Caco-2 (cell line): ENCODE results near the gene B3GAT1. TPM values are rescaled to one million over a fixed set of nuclear protein-coding genes. Genes with fewer than 3 reads are reported as not detected.

Experiments used
- BruUV-seq: library from RNA; stranded (reverse); fragments of 400-500 nt; replicated peaks from 2 replicates; lab custom pipeline; 2021; lab: Mats Ljungman, UMichigan
- CTCF ChIA-PET: fragments of 300-600 bp; sonication (Branson Sonifier 250); formaldehyde crosslinking; loops from one replicate; lab custom pipeline; 2022; ENCODE audit warnings: antibody characterized with exemption; lab: Charles Lee
- POLR2A ChIA-PET: fragments of 300-600 bp; sonication (Branson Sonifier 250); formaldehyde crosslinking; loops from one replicate; lab custom pipeline; 2022; ENCODE audit warnings: antibody characterized with exemption; lab: Charles Lee
- DNase-seq, 2 experiments: peaks; one replicate each; pipeline versions ENCODE4 v3.0.0 to v3.0.0-alpha.2; 2020 to 2022
- H3K27me3 ChIP-seq: replicated peaks from 2 replicates; pipeline ENCODE4 v1.6.0; 2011; ENCODE audit warnings: low read length; ENCODE audit not compliant: control insufficient read depth, insufficient read depth
- H3K36me3 ChIP-seq: 2 replicates; pipeline ENCODE4 v1.5.1; 2011; ENCODE audit warnings: low read length; ENCODE audit not compliant: control insufficient read depth, insufficient read depth
- H3K4me1 ChIP-seq: fragments of 250-450 bp; sonication (Bioruptor Pico); 2 replicates; pipeline ENCODE4 v1.5.1; 2020; ENCODE audit warnings: mild to moderate bottlenecking
- H3K4me3 ChIP-seq: 2 replicates; pipeline ENCODE4 v1.5.1; 2011; ENCODE audit warnings: low read depth, mild to moderate bottlenecking, control low read depth, low read length
- H3K9me3 ChIP-seq: fragments of 250-450 bp; sonication (Bioruptor Pico); 2 replicates; pipeline ENCODE4 v1.5.1; 2020; ENCODE audit warnings: mild to moderate bottlenecking, moderate library complexity
- H3K27ac Mint-ChIP-seq: one replicate; pipeline ENCODE4 v1.8.0; 2022; ENCODE audit warnings: mixed read lengths; ENCODE audit not compliant: unreplicated experiment
- H3K27me3 Mint-ChIP-seq: one replicate; pipeline ENCODE4 v1.8.0; 2022; ENCODE audit warnings: mixed read lengths; ENCODE audit not compliant: insufficient read depth, unreplicated experiment
- H3K36me3 Mint-ChIP-seq: one replicate; pipeline ENCODE4 v1.8.0; 2022; ENCODE audit warnings: mild to moderate bottlenecking, mixed read lengths; ENCODE audit not compliant: insufficient read depth, unreplicated experiment
- H3K4me1 Mint-ChIP-seq: one replicate; pipeline ENCODE4 v1.8.0; 2022; ENCODE audit warnings: low read depth, mixed read lengths; ENCODE audit not compliant: unreplicated experiment
- H3K4me3 Mint-ChIP-seq: one replicate; pipeline ENCODE4 v1.8.0; 2022; ENCODE audit warnings: mild to moderate bottlenecking, moderate library complexity, mixed read lengths; ENCODE audit not compliant: unreplicated experiment
- H3K9me3 Mint-ChIP-seq: one replicate; pipeline ENCODE4 v1.8.0; 2022; ENCODE audit warnings: mixed read lengths; ENCODE audit not compliant: unreplicated experiment
- intact Hi-C: fragments of 100-400 bp; cut with micrococcal nuclease; formaldehyde crosslinking; loops from one replicate; pipeline ENCODE4 v1.10.0; 2022; ENCODE audit not compliant: unreplicated experiment
- total RNA-seq: library from RNA; stranded (reverse); gene quantifications from 2 replicates; pipeline ENCODE4 v1.2.3, GENCODE V29; 2022
- TF ChIP-seq, protein P1 (sequence below), 2 experiments: fragments of 200-600 bp in 1 of 2; IDR thresholded peaks; 1 replicate in 1 of 2; 2 replicates in 1 of 2; pipeline versions ENCODE4 v1.5.1 to v1.8.0; 2011 to 2022; ENCODE audit warnings: antibody characterized with exemption in 1 of 2, control low read depth in 1 of 2, inconsistent platforms in 1 of 2, low read depth in 1 of 2, low read length in 1 of 2, mild to moderate bottlenecking in 1 of 2, moderate library complexity in 1 of 2; ENCODE audit not compliant: insufficient read depth in 1 of 2, severe bottlenecking in 1 of 2, unreplicated experiment in 1 of 2

B3GAT1 gene
- total RNA-seq, 1 experiment from 2014 or later, result 0.11 TPM

DNA sequence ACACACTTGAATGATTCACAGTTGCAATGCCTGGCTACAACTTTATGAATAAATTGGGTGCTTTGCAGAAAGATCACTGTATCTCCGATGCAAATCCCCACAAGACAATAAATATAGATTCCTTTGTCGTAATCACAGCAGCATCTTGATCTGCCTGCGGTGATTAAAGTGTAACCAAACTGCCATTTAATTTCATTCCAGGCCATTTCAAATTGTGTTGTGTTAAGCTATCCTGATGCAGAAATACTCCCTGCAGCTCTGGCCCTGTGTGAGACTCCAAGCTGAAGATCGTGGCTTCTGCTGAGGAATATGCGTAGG is 40.8 kb upstream of the B3GAT1 start:
- ChIA-PET POLR2A (no interaction called here), CTCF (no interaction called here)
- no peak for DNase-seq
- no peak overlapping the region for H3K4me3 Mint-ChIP-seq
- Histone ChIP-seq H3K9me3 (peaks cover 21% of the 10 kb centered on the region), H3K27me3 (no peaks in the 10 kb centered on the region), H3K4me3 (no peak overlapping the region), H3K36me3 (no peaks in the 10 kb centered on the region), H3K4me1 (no peaks in the 10 kb centered on the region)
- H3K27ac Mint-ChIP-seq, result no peak overlapping the region
- no TSS peak for BruUV-seq
- intact Hi-C loops, result no loop called here
- H3K9me3 Mint-ChIP-seq, result peaks cover 11% of the 10 kb centered on the region
- TF ChIP-seq, protein P1, sequence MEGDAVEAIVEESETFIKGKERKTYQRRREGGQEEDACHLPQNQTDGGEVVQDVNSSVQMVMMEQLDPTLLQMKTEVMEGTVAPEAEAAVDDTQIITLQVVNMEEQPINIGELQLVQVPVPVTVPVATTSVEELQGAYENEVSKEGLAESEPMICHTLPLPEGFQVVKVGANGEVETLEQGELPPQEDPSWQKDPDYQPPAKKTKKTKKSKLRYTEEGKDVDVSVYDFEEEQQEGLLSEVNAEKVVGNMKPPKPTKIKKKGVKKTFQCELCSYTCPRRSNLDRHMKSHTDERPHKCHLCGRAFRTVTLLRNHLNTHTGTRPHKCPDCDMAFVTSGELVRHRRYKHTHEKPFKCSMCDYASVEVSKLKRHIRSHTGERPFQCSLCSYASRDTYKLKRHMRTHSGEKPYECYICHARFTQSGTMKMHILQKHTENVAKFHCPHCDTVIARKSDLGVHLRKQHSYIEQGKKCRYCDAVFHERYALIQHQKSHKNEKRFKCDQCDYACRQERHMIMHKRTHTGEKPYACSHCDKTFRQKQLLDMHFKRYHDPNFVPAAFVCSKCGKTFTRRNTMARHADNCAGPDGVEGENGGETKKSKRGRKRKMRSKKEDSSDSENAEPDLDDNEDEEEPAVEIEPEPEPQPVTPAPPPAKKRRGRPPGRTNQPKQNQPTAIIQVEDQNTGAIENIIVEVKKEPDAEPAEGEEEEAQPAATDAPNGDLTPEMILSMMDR (IDR thresholded peaks at IDR 0.05; ENCODE audit: insufficient read depth in 1 of 2, low read depth in 1 of 2, low read length in 1 of 2, severe bottlenecking in 1 of 2, unreplicated experiment in 1 of 2), result no peak
- no peaks in the 10 kb centered on the region for H3K4me1 Mint-ChIP-seq
- peaks cover 5% of the 10 kb centered on the region for H3K27me3 Mint-ChIP-seq
- H3K36me3 Mint-ChIP-seq, result no peaks in the 10 kb centered on the region

DNA sequence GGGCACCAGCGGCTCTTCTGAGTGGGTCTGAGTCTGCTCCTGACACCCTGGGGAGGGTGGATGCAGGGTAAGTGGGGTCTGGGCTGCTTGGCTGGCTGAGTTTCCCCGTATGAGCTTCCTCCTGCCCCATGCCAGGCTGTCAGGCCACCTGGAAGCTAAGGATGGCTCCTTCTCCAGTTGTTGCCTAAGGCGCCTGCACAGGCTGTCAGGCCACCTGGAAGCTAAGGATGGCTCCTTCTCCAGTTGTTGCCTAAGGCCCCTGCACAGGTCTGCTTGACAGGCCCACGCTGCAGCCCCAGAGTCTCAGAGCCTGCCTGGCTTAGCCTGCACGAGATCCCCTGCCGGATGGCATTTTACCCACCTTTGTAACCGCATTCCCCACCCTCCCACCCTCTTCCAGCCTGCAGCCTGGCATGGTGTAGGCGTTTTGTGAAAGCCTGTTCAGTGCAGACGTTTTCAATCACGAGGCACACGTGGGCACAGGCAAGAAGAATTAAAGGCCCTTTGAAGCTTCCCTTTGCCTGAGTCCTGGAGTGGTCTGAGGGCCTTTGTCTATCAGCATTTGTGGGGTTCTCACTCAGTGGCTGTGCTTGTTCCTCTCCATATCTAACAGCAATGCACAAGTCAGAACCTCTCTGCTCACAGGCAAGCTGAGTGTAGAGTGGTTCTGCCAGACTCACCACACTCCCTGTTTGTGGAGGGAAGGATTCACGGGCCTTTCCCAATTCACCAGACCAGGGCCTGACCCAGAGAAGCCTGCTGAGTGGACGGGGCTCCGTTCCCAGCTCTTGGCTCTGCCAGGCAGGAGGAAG is 40.2 kb upstream of the B3GAT1 start:
- H3K36me3 Mint-ChIP-seq, result no peaks in the 10 kb centered on the region
- H3K27ac Mint-ChIP-seq, result no peak overlapping the region
- Histone ChIP-seq H3K27me3 (no peaks in the 10 kb centered on the region), H3K4me3 (no peak overlapping the region), H3K4me1 (no peaks in the 10 kb centered on the region), H3K9me3 (peaks cover 21% of the 10 kb centered on the region), H3K36me3 (no peaks in the 10 kb centered on the region)
- ChIA-PET POLR2A (no interaction called here), CTCF (no interaction called here)
- TF ChIP-seq, protein P1 (IDR thresholded peaks at IDR 0.05; ENCODE audit: insufficient read depth in 1 of 2, low read depth in 1 of 2, low read length in 1 of 2, severe bottlenecking in 1 of 2, unreplicated experiment in 1 of 2), result no peak
- intact Hi-C loops, result no loop called here
- BruUV-seq, result no TSS peak
- H3K4me3 Mint-ChIP-seq, result no peak overlapping the region
- H3K9me3 Mint-ChIP-seq, result peaks cover 11% of the 10 kb centered on the region
- peaks cover 7% of the 10 kb centered on the region for H3K27me3 Mint-ChIP-seq
- peak in 1 of 2 experiments; percentile 28 for DNase-seq
- H3K4me1 Mint-ChIP-seq, result no peaks in the 10 kb centered on the region

DNA sequence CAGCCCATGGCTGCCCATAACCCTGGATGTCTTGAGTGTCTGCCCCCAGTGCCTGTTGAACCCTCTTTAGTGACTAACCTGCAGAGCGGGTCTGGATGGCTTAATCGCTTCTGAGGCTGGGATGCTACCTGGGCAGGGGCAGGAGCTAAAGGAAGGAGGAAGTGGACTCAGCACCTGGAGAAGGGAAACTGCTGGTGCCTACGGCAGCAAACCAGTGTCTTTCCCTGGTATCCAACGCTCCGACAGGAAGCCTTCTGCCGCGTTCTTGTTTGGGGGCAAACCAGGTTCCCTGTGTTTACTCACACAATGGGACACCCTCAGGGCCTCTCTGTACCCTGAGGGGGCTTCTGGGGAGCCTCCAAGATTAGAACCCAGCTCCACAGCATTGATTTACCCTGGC is 38.1 kb upstream of the B3GAT1 start:
- Histone ChIP-seq H3K9me3 (peaks cover 12% of the 10 kb centered on the region), H3K27me3 (no peaks in the 10 kb centered on the region; the same call in 1 of the 2 replicates), H3K4me1 (no peaks in the 10 kb centered on the region), H3K36me3 (no peaks in the 10 kb centered on the region), H3K4me3 (no peak overlapping the region)
- H3K27me3 Mint-ChIP-seq, result peaks cover 13% of the 10 kb centered on the region
- no peaks in the 10 kb centered on the region for H3K4me1 Mint-ChIP-seq
- no peak overlapping the region for H3K4me3 Mint-ChIP-seq
- intact Hi-C loops, result no loop called here
- H3K27ac Mint-ChIP-seq, result no peak overlapping the region
- DNase-seq, result peak in 1 of 2 experiments; percentile 35
- no TSS peak for BruUV-seq
- CTCF ChIA-PET, result no interaction called here
- TF ChIP-seq, protein P1 (IDR thresholded peaks at IDR 0.05; ENCODE audit: insufficient read depth in 1 of 2, low read depth in 1 of 2, low read length in 1 of 2, severe bottlenecking in 1 of 2, unreplicated experiment in 1 of 2), result no peak
- POLR2A ChIA-PET, result no interaction called here
- H3K36me3 Mint-ChIP-seq, result no peaks in the 10 kb centered on the region
- peaks cover 7% of the 10 kb centered on the region for H3K9me3 Mint-ChIP-seq
